HG03045 (cell line): ENCODE results near the gene GPR87.

Experiments used
- ATAC-seq: cut with Tn5 transposase; IDR thresholded peaks from one replicate; pipeline ENCODE4 v1.9.1; 2021; ENCODE audit warnings: mild to moderate bottlenecking, moderate library complexity; ENCODE audit not compliant: unreplicated experiment

The GPR87 gene

GRCh38 chr3:151318313-151318712, 1.7 kb upstream of the GPR87 start:
- ATAC-seq: no peak

- ATAC-seq: no peak
Observed at GRCh38 chr3:151315846-151316245, 774 bp downstream of the GPR87 start.

GRCh38 chr3:151315136-151315535, 1.5 kb downstream of the GPR87 start:
- no peak for ATAC-seq

GRCh38 chr3:151314593-151314992, 2.0 kb downstream of the GPR87 start:
- no peak for ATAC-seq

- ATAC-seq: no peak
Observed at GRCh38 chr3:151314137-151314536, 2.5 kb downstream of the GPR87 start.

- ATAC-seq: no peak
Observed at GRCh38 chr3:151312972-151313371, 3.6 kb downstream of the GPR87 start.

GRCh38 chr3:151309566-151309965, 7.1 kb downstream of the GPR87 start:
- ATAC-seq: no peak

GRCh38 chr3:151307583-151308488, 8.8 kb downstream of the GPR87 start:
- no peak for ATAC-seq

- ATAC-seq: no peak
Observed at GRCh38 chr3:151307131-151307530, 9.5 kb downstream of the GPR87 start.

GRCh38 chr3:151306168-151306810, 10.3 kb downstream of the GPR87 start:
- ATAC-seq: no peak

- no peak for ATAC-seq
Observed at GRCh38 chr3:151305775-151306151, 10.9 kb downstream of the GPR87 start.

GRCh38 chr3:151305060-151305774, 11.4 kb downstream of the GPR87 start:
- ATAC-seq: no peak

- no peak for ATAC-seq
Observed at GRCh38 chr3:151303751-151304150, 12.9 kb downstream of the GPR87 start.

- no peak for ATAC-seq
Observed at GRCh38 chr3:151301787-151302186, 14.8 kb downstream of the GPR87 start.

GRCh38 chr3:151300539-151300938, 16.1 kb downstream of the GPR87 start:
- ATAC-seq: no peak

GRCh38 chr3:151299006-151299405, 17.6 kb downstream of the GPR87 start:
- ATAC-seq: no peak

GRCh38 chr3:151297429-151297828, 19.2 kb downstream of the GPR87 start:
- ATAC-seq: no peak

- no peak for ATAC-seq
Observed at GRCh38 chr3:151296226-151296625, 20.4 kb downstream of the GPR87 start.

- ATAC-seq: no peak
Observed at GRCh38 chr3:151293127-151293526, 23.5 kb downstream of the GPR87 start.

- ATAC-seq: no peak
Observed at GRCh38 chr3:151290673-151291072, 25.9 kb downstream of the GPR87 start.

- no peak for ATAC-seq
Observed at GRCh38 chr3:151289445-151289844, 27.2 kb downstream of the GPR87 start.

- ATAC-seq: no peak
Observed at GRCh38 chr3:151285940-151286339, 30.7 kb downstream of the GPR87 start.
